GM18508 (cell line): ENCODE measurements around the gene COG5.

ENCODE experiments used
- ATAC-seq: cut with Tn5 transposase; IDR thresholded peaks from one replicate; pipeline ENCODE4 v1.9.1; 2021; ENCODE audit warnings: moderate number of reproducible peaks; ENCODE audit not compliant: insufficient read depth, unreplicated experiment

COG5 gene

GRCh38 chr7:107526672-107527071 lies 37.0 kb downstream of the COG5 start:
- no peak for ATAC-seq

- ATAC-seq = no peak
Observed at GRCh38 chr7:107506674-107507339, 56.9 kb downstream of the COG5 start.

DNA sequence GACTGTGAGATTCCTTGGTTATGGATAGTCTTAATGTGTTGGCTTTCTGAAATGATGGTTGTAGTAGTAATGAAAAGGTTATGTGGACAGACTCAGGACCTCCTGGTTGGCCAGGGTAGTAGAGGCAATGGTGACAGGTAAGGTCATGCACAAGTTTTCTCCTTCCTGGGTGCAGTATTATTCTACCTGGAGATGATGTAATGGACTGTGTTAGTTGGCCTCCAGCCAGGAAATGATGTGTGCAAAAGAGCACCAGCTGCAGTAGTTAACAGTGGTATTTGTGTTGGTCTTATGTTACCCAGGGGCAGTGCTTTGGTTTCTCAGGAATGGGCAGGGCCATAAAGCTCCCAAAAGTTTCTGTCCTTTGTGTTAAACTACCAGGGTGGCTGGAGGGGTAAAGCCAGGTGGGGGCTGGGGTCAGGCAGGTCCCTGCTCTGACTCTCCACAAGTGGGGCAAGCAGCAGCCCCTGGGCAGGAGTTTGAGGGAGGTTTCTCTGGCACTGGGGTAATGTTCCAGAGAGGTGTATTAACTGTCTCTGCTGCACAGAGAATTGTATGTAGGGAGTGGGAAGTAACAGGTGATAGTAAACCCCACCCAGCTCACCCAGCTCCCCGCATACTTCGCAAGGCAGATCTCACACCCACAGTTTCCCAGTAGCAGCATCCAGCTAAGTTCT lies 57.6 kb downstream of the COG5 start:
- no peak for ATAC-seq

- ATAC-seq = no peak
Observed at GRCh38 chr7:107505362-107505761, 58.4 kb downstream of the COG5 start.

GRCh38 chr7:107503687-107504086 lies 60.0 kb downstream of the COG5 start:
- ATAC-seq = no peak

DNA sequence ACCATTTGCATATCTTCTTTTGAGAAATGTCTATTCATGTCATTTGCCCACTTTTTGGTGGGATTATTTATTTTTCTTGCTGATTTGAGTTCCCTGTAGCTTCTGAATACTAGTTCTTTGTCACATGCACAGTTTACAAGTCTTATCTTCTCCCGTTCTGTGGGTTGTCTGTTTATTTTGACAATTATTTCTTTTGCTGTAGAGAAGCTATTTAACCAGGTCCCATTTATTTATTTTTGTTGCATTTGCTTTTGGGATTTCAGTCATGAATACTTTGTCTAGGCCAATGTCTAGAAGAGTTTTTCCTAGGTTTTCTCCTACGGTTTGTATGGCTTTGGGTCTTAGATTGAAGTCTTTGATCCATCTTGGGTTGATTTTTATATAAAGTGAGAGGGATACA lies 60.9 kb downstream of the COG5 start:
- ATAC-seq = no peak

DNA sequence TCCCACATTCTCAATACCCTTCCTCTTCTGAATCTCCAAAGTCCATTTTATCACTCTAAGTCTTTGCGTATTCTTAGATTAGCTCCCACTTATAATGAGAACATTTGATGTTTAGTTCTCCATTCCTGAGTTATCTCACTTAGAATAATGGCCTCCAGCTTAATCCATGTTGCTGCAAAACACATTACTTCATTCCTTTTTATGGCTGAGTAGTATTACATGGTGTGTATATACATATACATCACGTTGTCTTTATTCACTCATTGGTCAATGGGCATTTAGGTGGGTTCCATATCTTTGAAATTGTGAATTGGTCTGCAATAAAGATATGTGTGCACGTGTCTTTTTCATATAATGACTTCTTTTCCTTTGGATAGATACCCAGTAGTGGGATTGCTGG lies 61.6 kb downstream of the COG5 start:
- ATAC-seq = no peak

DNA sequence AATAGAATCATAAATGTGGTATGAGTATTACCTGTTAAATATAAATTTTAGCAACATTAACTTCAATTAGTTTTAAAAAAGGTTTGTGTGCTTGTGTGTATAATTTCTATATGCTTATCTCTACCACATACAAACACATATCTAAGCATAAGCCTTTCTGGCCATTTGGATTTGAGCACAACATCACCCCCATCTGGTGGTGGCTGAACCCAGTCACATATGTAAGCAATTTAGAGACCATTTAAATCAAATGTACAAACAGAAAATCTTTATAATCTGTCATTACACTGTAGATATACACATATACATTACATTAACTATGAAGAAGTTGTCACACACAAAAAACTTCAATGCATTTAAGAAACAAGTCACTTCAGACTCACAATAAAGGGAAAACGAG lies 62.1 kb downstream of the COG5 start:
- ATAC-seq = no peak

GRCh38 chr7:107499731-107500130 lies 64.0 kb downstream of the COG5 start:
- ATAC-seq = no peak

DNA sequence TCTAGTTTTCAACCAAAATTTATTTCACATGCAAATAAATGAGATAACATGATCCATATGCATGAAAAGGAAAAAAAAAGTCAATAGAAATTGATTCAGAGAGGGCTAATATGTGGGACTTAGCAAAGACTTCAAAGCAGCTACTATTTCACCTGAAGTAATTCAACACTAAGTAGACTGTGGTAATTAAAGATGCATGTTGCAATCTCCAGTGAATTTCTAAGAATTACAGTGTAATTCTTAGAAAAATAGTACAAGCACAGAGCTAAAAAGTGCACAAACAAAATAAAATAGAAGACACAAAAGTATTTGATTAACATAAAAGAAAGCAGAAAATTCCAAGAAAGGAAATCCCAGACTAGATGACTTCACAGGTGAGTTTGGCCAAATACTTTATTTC lies 68.2 kb downstream of the COG5 start:
- ATAC-seq = no peak

DNA sequence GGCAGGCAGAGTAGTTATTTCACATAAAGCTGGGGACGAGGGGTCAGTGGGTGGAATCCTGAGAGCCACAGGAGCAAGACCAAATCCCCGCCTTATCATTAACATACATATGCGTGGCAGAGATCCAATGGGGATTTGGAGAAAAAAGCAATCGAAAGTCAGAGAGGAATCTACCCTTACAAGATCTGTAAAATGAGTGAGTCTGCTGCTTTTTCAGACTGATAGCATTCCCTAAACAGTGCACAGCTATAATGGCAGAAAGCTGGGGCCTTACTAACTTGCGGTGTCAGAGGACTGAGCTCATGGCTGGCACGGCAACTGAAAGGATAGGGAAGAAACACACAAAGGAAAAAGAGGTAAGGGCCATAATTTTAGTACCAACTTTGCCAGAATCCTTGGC lies 68.8 kb downstream of the COG5 start:
- no peak for ATAC-seq

GRCh38 chr7:107494315-107494751 lies 69.4 kb downstream of the COG5 start:
- ATAC-seq = no peak

GRCh38 chr7:107492875-107493274 lies 70.8 kb downstream of the COG5 start:
- ATAC-seq = no peak

DNA sequence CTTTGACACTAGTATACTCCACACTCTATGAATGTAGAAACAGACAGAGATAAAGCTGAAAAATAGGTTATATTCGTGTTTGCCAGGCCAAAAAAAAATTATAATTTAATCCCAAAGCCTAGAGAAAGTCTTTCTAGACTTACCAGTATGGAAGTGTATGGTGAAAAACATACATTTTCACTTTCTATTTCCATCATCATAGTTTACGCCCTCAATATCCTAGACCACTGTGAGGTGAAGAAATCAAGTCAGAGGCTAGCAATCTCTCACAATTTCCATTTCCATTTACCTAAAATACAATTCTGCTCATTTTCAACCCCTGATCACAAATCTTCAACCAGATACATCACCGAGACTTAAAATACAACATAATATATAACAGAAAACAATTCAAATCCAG lies 77.7 kb downstream of the COG5 start:
- no peak for ATAC-seq

- ATAC-seq = no peak
Observed at GRCh38 chr7:107482571-107482970, 81.1 kb downstream of the COG5 start.

DNA sequence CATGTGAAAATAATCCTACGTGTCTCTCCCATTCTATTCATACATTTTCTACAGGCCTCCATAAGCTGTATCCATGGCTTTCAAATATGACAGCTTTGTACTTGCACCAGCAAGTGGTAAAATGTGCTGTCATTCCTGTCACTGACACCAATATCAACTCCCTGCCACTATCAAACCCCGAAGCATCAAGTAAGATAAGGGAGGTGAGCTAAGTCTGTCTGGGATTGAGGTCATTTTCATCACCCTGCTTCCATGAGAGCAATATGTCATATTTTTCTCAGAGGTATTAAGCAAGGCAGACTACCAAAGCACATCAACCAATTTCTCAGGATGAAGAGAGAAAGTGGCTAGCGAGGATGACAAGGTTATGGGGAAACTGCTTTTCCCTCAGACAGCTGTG lies 82.8 kb downstream of the COG5 start:
- no peak for ATAC-seq

DNA sequence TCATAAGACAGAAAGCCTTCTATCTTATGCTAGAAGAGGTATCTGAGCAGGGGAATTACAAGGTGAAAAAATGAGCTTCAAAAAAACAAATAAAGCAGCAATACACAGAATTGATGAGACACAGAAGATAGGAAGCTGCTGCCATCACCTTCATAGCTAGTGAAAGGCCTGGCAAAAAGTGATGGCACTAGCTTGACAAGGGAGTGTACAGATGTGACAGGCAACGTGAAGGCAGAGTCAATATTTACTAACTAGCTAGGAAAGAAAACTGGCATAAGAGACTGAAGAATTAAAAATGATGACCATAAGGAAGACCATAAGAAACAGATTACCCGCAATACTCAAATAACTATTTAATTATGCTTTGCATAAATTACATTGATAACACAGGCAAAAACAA lies 84.4 kb downstream of the COG5 start:
- ATAC-seq = no peak

- ATAC-seq = no peak
Observed at GRCh38 chr7:107474104-107474521, 89.6 kb downstream of the COG5 start.

DNA sequence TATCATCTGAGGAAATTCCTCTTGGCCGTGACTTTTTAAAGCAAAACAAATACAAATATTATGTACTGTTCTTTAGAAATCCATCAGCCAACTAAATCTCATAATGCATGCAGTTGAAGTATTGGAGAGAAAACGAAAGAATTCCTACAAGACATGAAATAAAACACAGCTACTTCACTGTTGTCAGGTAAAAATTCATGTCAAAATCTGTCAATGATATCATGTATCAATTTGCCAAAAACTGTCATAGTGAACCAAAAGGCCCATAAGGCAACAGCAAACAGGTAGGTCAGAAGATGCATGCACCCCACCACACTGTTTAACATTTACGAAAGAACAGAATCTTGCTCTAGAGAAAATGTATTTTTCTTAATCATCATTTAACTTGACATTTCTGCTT lies 91.6 kb downstream of the COG5 start:
- ATAC-seq = no peak

GRCh38 chr7:107471292-107472070 lies 92.2 kb downstream of the COG5 start:
- ATAC-seq = no peak

DNA sequence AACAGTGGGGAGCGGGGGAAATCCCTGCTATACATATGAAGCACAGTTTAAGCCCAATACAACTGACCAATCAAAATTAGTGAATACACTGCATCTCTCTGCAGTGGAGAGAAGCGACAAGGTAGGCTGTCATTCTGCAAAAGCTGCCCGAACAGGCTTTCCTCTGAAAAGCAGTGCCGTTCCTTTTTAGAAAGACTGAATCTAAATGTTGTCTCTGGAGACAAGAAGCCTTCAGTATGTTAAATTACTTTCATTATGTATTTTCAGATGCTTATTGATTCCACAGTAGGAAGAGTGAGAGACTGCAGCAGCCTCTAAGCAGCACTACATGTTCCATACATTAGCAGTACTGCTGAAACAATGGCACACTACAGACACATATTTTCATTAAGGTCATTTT lies 93.8 kb downstream of the COG5 start, which contains the start of gene GPR22:
TSS of gene GPR22 (plus strand) at position 129 of the 400 bp plus-strand sequence. CDS start 4,004 bp downstream, outside the sequence.
- no peak for ATAC-seq
